ENCODE measurements around the gene NEK9.

Gene NEK9

GRCh38 chr14:75064205-75064567 lies 62.7 kb downstream of the NEK9 start:
- no peak for DNase-seq (ENCODE audit: low read depth)

GRCh38 chr14:75063491-75064204 lies 63.2 kb downstream of the NEK9 start, which contains the start of gene ACYP1:
Gene ACYP1, minus strand, starts transcription at chr14:75064024. Its CDS starts 471 bp downstream, at chr14:75063553.
- peak; percentile 70 for DNase-seq (ENCODE audit: low read depth)

- no peak for DNase-seq (ENCODE audit: low read depth)
Observed at GRCh38 chr14:75063013-75063412, 63.8 kb downstream of the NEK9 start.

GRCh38 chr14:75060420-75060819 lies 66.4 kb downstream of the NEK9 start:
- no peak for DNase-seq (ENCODE audit: low read depth)

GRCh38 chr14:75059642-75060041 lies 67.2 kb downstream of the NEK9 start:
- no peak for DNase-seq (ENCODE audit: low read depth)

- DNase-seq (ENCODE audit: low read depth) = no peak
Observed at GRCh38 chr14:75054421-75054820, 72.4 kb downstream of the NEK9 start.

- no peak for DNase-seq (ENCODE audit: low read depth)
Observed at GRCh38 chr14:75053396-75054291, 73.2 kb downstream of the NEK9 start.

- DNase-seq (ENCODE audit: low read depth) = no peak
Observed at GRCh38 chr14:75051556-75051899, 75.3 kb downstream of the NEK9 start.

- peak; percentile 55 for DNase-seq (ENCODE audit: low read depth)
Observed at GRCh38 chr14:75050852-75051555, 75.8 kb downstream of the NEK9 start, which contains the start of gene MLH3. Gene MLH3, minus strand, starts transcription at chr14:75051467. Its CDS starts 1,812 bp downstream, at chr14:75049655.

GRCh38 chr14:75049731-75050201 lies 77.1 kb downstream of the NEK9 start:
- DNase-seq (ENCODE audit: low read depth) = no peak

- no peak for DNase-seq (ENCODE audit: low read depth)
Observed at GRCh38 chr14:75049136-75049535, 77.7 kb downstream of the NEK9 start.

GRCh38 chr14:75048101-75048500 lies 78.7 kb downstream of the NEK9 start:
- no peak for DNase-seq (ENCODE audit: low read depth)

- DNase-seq (ENCODE audit: low read depth) = no peak
Observed at GRCh38 chr14:75047506-75047905, 79.3 kb downstream of the NEK9 start.

- DNase-seq (ENCODE audit: low read depth) = no peak
Observed at GRCh38 chr14:75046899-75047298, 79.9 kb downstream of the NEK9 start.

GRCh38 chr14:75046275-75046674 lies 80.6 kb downstream of the NEK9 start:
- no peak for DNase-seq (ENCODE audit: low read depth)

GRCh38 chr14:75044752-75045151 lies 82.1 kb downstream of the NEK9 start:
- DNase-seq (ENCODE audit: low read depth) = no peak

- no peak for DNase-seq (ENCODE audit: low read depth)
Observed at GRCh38 chr14:75044322-75044721, 82.5 kb downstream of the NEK9 start.

GRCh38 chr14:75042035-75042434 lies 84.8 kb downstream of the NEK9 start:
- no peak for DNase-seq (ENCODE audit: low read depth)

- no peak for DNase-seq (ENCODE audit: low read depth)
Observed at GRCh38 chr14:75041613-75042012, 85.2 kb downstream of the NEK9 start.

GRCh38 chr14:75040959-75041358 lies 85.9 kb downstream of the NEK9 start:
- no peak for DNase-seq (ENCODE audit: low read depth)

- no peak for DNase-seq (ENCODE audit: low read depth)
Observed at GRCh38 chr14:75040507-75040906, 86.3 kb downstream of the NEK9 start.

- DNase-seq (ENCODE audit: low read depth) = no peak
Observed at GRCh38 chr14:75032939-75033338, 93.9 kb downstream of the NEK9 start.
